ENCODE measurements around the gene AS3MT.

The AS3MT gene

DNA sequence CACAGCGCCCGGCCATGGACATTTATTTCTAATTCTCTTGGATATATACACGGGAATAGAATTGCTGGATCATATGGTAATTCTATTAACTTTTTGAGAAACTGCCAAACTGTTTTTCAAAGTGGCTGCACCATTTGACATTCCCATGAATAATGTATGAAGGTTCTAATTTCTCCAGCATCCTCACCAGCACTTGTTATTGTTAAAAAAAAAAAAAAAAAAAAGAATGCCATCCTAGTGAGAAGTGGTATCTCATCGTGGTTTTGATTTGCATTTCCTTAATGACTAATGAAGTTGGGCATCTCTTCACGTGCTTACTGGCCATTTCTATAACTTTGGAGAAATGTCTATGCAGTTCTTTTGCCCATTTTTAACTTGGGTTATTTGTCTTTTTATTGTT, 62.4 kb downstream of the AS3MT start:
- Histone ChIP-seq H3K9me3 (ENCODE audit: control insufficient read depth in 5 of 5, low read length in 5 of 5) (no peaks in the 10 kb centered on the region), H3K4me3 (ENCODE audit: low read depth in 1 of 5, low read length in 5 of 5) (no peak overlapping the region), H3K36me3 (ENCODE audit: control insufficient read depth in 5 of 5, insufficient read depth in 5 of 5, low read length in 5 of 5) (no peaks in the 10 kb centered on the region), H3K4me1 (ENCODE audit: control insufficient read depth in 5 of 5, insufficient read depth in 5 of 5, low read length in 5 of 5) (no peaks in the 10 kb centered on the region), H3K27me3 (ENCODE audit: control insufficient read depth in 5 of 5, insufficient read depth in 4 of 5, low read length in 5 of 5) (no peaks in the 10 kb centered on the region), H3K9ac (ENCODE audit: low read length in 5 of 5) (no peak overlapping the region), H3K27ac (ENCODE audit: low read depth, low read length) (no peak overlapping the region)

DNA sequence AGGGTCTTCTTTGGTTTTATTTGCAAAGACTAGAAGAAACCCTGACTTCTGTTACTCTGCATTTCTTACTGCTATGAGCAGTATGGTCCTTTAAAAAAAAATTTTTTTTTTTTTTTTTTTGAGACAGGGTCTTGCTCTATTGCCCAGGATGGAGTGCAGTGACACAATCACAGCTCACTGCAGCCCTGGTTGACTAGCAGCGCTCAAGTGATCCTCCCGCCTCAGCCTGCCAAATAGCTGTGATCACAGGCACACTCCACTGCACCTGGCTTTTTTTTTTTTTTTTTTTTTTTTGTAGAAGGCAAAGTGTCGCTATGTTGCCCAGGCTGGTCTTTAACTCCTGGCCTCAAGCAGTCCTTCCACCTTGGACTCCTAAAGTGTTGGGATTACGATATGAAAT, 66.2 kb downstream of the AS3MT start:
- no peak overlapping the region for H3K27ac ChIP-seq (ENCODE audit: low read depth, low read length)
- no peaks in the 10 kb centered on the region for H3K4me1 ChIP-seq (ENCODE audit: control insufficient read depth in 5 of 5, insufficient read depth in 5 of 5, low read length in 5 of 5)
- H3K9ac ChIP-seq (ENCODE audit: low read length in 5 of 5) = no peak overlapping the region
- no peak overlapping the region for H3K4me3 ChIP-seq (ENCODE audit: low read depth in 1 of 5, low read length in 5 of 5)
- no peaks in the 10 kb centered on the region for H3K27me3 ChIP-seq (ENCODE audit: control insufficient read depth in 5 of 5, insufficient read depth in 4 of 5, low read length in 5 of 5)
- no peaks in the 10 kb centered on the region for H3K36me3 ChIP-seq (ENCODE audit: control insufficient read depth in 5 of 5, insufficient read depth in 5 of 5, low read length in 5 of 5)
- no peaks in the 10 kb centered on the region for H3K9me3 ChIP-seq (ENCODE audit: control insufficient read depth in 5 of 5, low read length in 5 of 5)

DNA sequence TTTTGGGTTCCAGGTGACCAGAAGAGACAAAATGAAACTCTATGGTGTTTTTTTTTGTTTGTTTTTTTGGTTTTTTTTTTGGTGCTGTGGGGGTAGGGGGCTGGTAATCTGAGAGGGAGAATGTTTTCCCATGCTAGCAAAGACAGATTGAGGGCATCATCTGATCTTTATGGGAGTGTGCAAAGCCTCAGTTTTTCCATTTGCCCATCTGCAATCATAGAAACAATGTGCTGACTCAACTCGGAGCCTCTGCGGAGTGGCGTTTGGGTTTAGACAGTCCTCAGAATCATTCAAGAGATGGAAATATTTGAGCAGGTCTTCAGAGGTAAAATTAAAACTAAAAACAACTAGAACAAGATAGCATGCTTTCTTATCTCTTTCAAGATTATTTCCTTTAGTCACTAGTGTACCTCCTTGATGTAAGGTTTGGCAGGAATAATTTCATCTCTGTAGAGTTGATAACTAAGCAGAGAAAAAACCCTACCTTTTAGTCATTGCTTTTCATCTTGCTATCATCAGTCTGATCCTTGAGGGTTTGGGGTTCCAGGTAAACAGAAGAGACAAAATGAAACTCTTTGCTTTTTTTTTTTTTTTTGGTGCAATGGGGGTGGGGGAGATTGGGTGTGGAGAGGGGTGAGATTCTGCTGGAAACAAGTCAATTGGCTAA, 66.8 kb downstream of the AS3MT start:
- Histone ChIP-seq H3K27me3 (ENCODE audit: control insufficient read depth in 5 of 5, insufficient read depth in 4 of 5, low read length in 5 of 5) (no peaks in the 10 kb centered on the region), H3K36me3 (ENCODE audit: control insufficient read depth in 5 of 5, insufficient read depth in 5 of 5, low read length in 5 of 5) (no peaks in the 10 kb centered on the region), H3K9me3 (ENCODE audit: control insufficient read depth in 5 of 5, low read length in 5 of 5) (no peaks in the 10 kb centered on the region), H3K4me1 (ENCODE audit: control insufficient read depth in 5 of 5, insufficient read depth in 5 of 5, low read length in 5 of 5) (no peaks in the 10 kb centered on the region), H3K9ac (ENCODE audit: low read length in 5 of 5) (no peak overlapping the region), H3K27ac (ENCODE audit: low read depth, low read length) (no peak overlapping the region), H3K4me3 (ENCODE audit: low read depth in 1 of 5, low read length in 5 of 5) (no peak overlapping the region)

DNA sequence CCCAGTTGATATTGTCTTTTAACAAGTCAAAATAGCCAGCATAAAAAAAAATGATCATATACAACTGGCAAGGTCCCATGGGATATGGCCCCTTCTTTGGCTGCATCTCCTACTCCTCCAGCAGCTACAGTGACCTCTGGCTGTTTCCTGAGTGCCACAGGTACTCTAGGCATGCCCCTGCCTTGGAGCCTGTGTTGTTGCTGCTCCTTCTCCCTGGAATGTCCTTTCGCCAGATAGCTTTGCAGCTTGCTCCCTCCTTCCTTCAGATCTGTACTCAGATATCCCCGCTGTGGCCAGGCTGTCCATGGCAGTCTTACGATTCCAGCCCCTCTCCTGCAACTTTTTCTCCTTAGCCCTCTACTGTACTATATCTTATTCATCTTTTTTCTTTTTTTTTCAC, 72.1 kb downstream of the AS3MT start:
- no peaks in the 10 kb centered on the region for H3K9me3 ChIP-seq (ENCODE audit: control insufficient read depth in 5 of 5, low read length in 5 of 5)
- H3K4me3 ChIP-seq (ENCODE audit: low read depth in 1 of 5, low read length in 5 of 5) = no peak overlapping the region
- no peak overlapping the region for H3K27ac ChIP-seq (ENCODE audit: low read depth, low read length)
- no peaks in the 10 kb centered on the region for H3K4me1 ChIP-seq (ENCODE audit: control insufficient read depth in 5 of 5, insufficient read depth in 5 of 5, low read length in 5 of 5)
- H3K36me3 ChIP-seq (ENCODE audit: control insufficient read depth in 5 of 5, insufficient read depth in 5 of 5, low read length in 5 of 5) = no peaks in the 10 kb centered on the region
- no peak overlapping the region for H3K9ac ChIP-seq (ENCODE audit: low read length in 5 of 5)
- no peaks in the 10 kb centered on the region for H3K27me3 ChIP-seq (ENCODE audit: control insufficient read depth in 5 of 5, insufficient read depth in 4 of 5, low read length in 5 of 5)

GRCh38 chr10:102945449-102945848, 76.2 kb downstream of the AS3MT start:
- Histone ChIP-seq H3K9ac (ENCODE audit: low read length in 5 of 5) (no peak overlapping the region), H3K9me3 (ENCODE audit: control insufficient read depth in 5 of 5, low read length in 5 of 5) (no peaks in the 10 kb centered on the region), H3K4me1 (ENCODE audit: control insufficient read depth in 5 of 5, insufficient read depth in 5 of 5, low read length in 5 of 5) (no peaks in the 10 kb centered on the region), H3K27ac (ENCODE audit: low read depth, low read length) (no peak overlapping the region), H3K27me3 (ENCODE audit: control insufficient read depth in 5 of 5, insufficient read depth in 4 of 5, low read length in 5 of 5) (no peaks in the 10 kb centered on the region), H3K4me3 (ENCODE audit: low read depth in 1 of 5, low read length in 5 of 5) (no peak overlapping the region), H3K36me3 (ENCODE audit: control insufficient read depth in 5 of 5, insufficient read depth in 5 of 5, low read length in 5 of 5) (no peaks in the 10 kb centered on the region)

- H3K36me3 ChIP-seq (ENCODE audit: control insufficient read depth in 5 of 5, insufficient read depth in 5 of 5, low read length in 5 of 5) = no peaks in the 10 kb centered on the region
- H3K27me3 ChIP-seq (ENCODE audit: control insufficient read depth in 5 of 5, insufficient read depth in 4 of 5, low read length in 5 of 5) = no peaks in the 10 kb centered on the region
- H3K4me1 ChIP-seq (ENCODE audit: control insufficient read depth in 5 of 5, insufficient read depth in 5 of 5, low read length in 5 of 5) = no peaks in the 10 kb centered on the region
- no peak overlapping the region for H3K4me3 ChIP-seq (ENCODE audit: low read depth in 1 of 5, low read length in 5 of 5)
- no peak overlapping the region for H3K27ac ChIP-seq (ENCODE audit: low read depth, low read length)
- no peak overlapping the region for H3K9ac ChIP-seq (ENCODE audit: low read length in 5 of 5)
- H3K9me3 ChIP-seq (ENCODE audit: control insufficient read depth in 5 of 5, low read length in 5 of 5) = no peaks in the 10 kb centered on the region
Observed at GRCh38 chr10:102945962-102946361, 76.7 kb downstream of the AS3MT start.

GRCh38 chr10:102946992-102947391, 77.7 kb downstream of the AS3MT start:
- Histone ChIP-seq H3K36me3 (ENCODE audit: control insufficient read depth in 5 of 5, insufficient read depth in 5 of 5, low read length in 5 of 5) (no peaks in the 10 kb centered on the region), H3K27ac (ENCODE audit: low read depth, low read length) (no peak overlapping the region), H3K4me1 (ENCODE audit: control insufficient read depth in 5 of 5, insufficient read depth in 5 of 5, low read length in 5 of 5) (no peaks in the 10 kb centered on the region), H3K4me3 (ENCODE audit: low read depth in 1 of 5, low read length in 5 of 5) (no peak overlapping the region), H3K9ac (ENCODE audit: low read length in 5 of 5) (no peak overlapping the region), H3K9me3 (ENCODE audit: control insufficient read depth in 5 of 5, low read length in 5 of 5) (no peaks in the 10 kb centered on the region), H3K27me3 (ENCODE audit: control insufficient read depth in 5 of 5, insufficient read depth in 4 of 5, low read length in 5 of 5) (no peaks in the 10 kb centered on the region)

GRCh38 chr10:102948176-102948575, 78.9 kb downstream of the AS3MT start:
- H3K27me3 ChIP-seq (ENCODE audit: control insufficient read depth in 5 of 5, insufficient read depth in 4 of 5, low read length in 5 of 5) = no peaks in the 10 kb centered on the region
- no peaks in the 10 kb centered on the region for H3K36me3 ChIP-seq (ENCODE audit: control insufficient read depth in 5 of 5, insufficient read depth in 5 of 5, low read length in 5 of 5)
- H3K9me3 ChIP-seq (ENCODE audit: control insufficient read depth in 5 of 5, low read length in 5 of 5) = no peaks in the 10 kb centered on the region
- H3K27ac ChIP-seq (ENCODE audit: low read depth, low read length) = no peak overlapping the region
- no peaks in the 10 kb centered on the region for H3K4me1 ChIP-seq (ENCODE audit: control insufficient read depth in 5 of 5, insufficient read depth in 5 of 5, low read length in 5 of 5)
- H3K9ac ChIP-seq (ENCODE audit: low read length in 5 of 5) = no peak overlapping the region
- no peak overlapping the region for H3K4me3 ChIP-seq (ENCODE audit: low read depth in 1 of 5, low read length in 5 of 5)

DNA sequence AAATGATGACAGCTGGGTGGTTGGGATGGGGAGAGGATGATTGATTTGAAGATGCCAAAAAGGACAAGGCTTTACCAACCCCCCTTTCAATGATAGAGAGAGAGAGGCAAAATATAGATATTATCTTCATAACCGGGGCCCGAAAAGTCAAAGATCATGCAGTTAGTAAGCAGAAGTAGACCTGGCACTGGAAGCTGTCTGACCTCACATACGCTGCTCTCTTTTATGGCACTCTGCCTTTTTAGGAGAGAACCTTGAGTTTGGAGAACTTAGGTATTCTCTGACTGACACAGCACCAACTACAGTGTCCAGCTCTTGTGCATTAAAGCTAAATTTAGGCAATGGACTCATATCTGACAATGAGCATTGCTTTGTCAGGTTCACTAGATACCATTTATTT, 79.5 kb downstream of the AS3MT start:
- Histone ChIP-seq H3K27ac (ENCODE audit: low read depth, low read length) (no peak overlapping the region), H3K27me3 (ENCODE audit: control insufficient read depth in 5 of 5, insufficient read depth in 4 of 5, low read length in 5 of 5) (no peaks in the 10 kb centered on the region), H3K4me3 (ENCODE audit: low read depth in 1 of 5, low read length in 5 of 5) (no peak overlapping the region), H3K9me3 (ENCODE audit: control insufficient read depth in 5 of 5, low read length in 5 of 5) (no peaks in the 10 kb centered on the region), H3K36me3 (ENCODE audit: control insufficient read depth in 5 of 5, insufficient read depth in 5 of 5, low read length in 5 of 5) (no peaks in the 10 kb centered on the region), H3K4me1 (ENCODE audit: control insufficient read depth in 5 of 5, insufficient read depth in 5 of 5, low read length in 5 of 5) (no peaks in the 10 kb centered on the region), H3K9ac (ENCODE audit: low read length in 5 of 5) (no peak overlapping the region)

GRCh38 chr10:102949916-102950315, 80.6 kb downstream of the AS3MT start:
- no peaks in the 10 kb centered on the region for H3K4me1 ChIP-seq (ENCODE audit: control insufficient read depth in 5 of 5, insufficient read depth in 5 of 5, low read length in 5 of 5)
- no peak overlapping the region for H3K27ac ChIP-seq (ENCODE audit: low read depth, low read length)

GRCh38 chr10:102951316-102951715, 82.0 kb downstream of the AS3MT start:
- Histone ChIP-seq H3K27ac (ENCODE audit: low read depth, low read length) (no peak overlapping the region), H3K27me3 (ENCODE audit: control insufficient read depth in 5 of 5, insufficient read depth in 4 of 5, low read length in 5 of 5) (no peaks in the 10 kb centered on the region), H3K9me3 (ENCODE audit: control insufficient read depth in 5 of 5, low read length in 5 of 5) (no peaks in the 10 kb centered on the region), H3K9ac (ENCODE audit: low read length in 5 of 5) (no peak overlapping the region), H3K36me3 (ENCODE audit: control insufficient read depth in 5 of 5, insufficient read depth in 5 of 5, low read length in 5 of 5) (no peaks in the 10 kb centered on the region), H3K4me1 (ENCODE audit: control insufficient read depth in 5 of 5, insufficient read depth in 5 of 5, low read length in 5 of 5) (no peaks in the 10 kb centered on the region), H3K4me3 (ENCODE audit: low read depth in 1 of 5, low read length in 5 of 5) (no peak overlapping the region)

More at GRCh38 chr10:102949916-102950315, 80.6 kb downstream of the AS3MT start:
- Histone ChIP-seq H3K4me3 (ENCODE audit: low read depth in 1 of 5, low read length in 5 of 5) (no peak overlapping the region), H3K9me3 (ENCODE audit: control insufficient read depth in 5 of 5, low read length in 5 of 5) (no peaks in the 10 kb centered on the region), H3K27me3 (ENCODE audit: control insufficient read depth in 5 of 5, insufficient read depth in 4 of 5, low read length in 5 of 5) (no peaks in the 10 kb centered on the region), H3K9ac (ENCODE audit: low read length in 5 of 5) (no peak overlapping the region), H3K36me3 (ENCODE audit: control insufficient read depth in 5 of 5, insufficient read depth in 5 of 5, low read length in 5 of 5) (no peaks in the 10 kb centered on the region)
